Measurements from ENCODE around the gene GRAMD2B. TPM values are rescaled to one million over a fixed set of nuclear protein-coding genes. Genes with fewer than 3 reads are reported as not detected.

GRAMD2B gene
- total RNA-seq, 6 experiments from 2014 or later: 69.2 to 154 (median 80.5) TPM

- peak overlapping the region; percentile 54; the same call in 1 of the 2 replicates for H3K27ac Mint-ChIP-seq
- no peak for TF ChIP-seq CTCF (IDR thresholded peaks at IDR 0.05)
- peaks cover 88% of the 10 kb centered on the region for H3K4me1 Mint-ChIP-seq (ENCODE audit: low read depth)
- no peak for DNase-seq
- H3K36me3 Mint-ChIP-seq (ENCODE audit: low read depth): peaks cover 94% of the 10 kb centered on the region
- H3K9me3 Mint-ChIP-seq: no peaks in the 10 kb centered on the region; the same call in 1 of the 2 replicates
- peak overlapping the region; percentile 19; the same call in 1 of the 2 replicates for H3K4me3 Mint-ChIP-seq
- peaks cover 7% of the 10 kb centered on the region; the same call in 1 of the 2 replicates for H3K27me3 Mint-ChIP-seq (ENCODE audit: insufficient read depth)
These were observed 5.2 kb downstream of the GRAMD2B start for GRCh38 chr5:126428421-126428820.

- H3K27ac Mint-ChIP-seq: peak overlapping the region; percentile 62
- peaks cover 84% of the 10 kb centered on the region for H3K36me3 Mint-ChIP-seq (ENCODE audit: low read depth)
- no peak for DNase-seq
- peaks cover 7% of the 10 kb centered on the region; the same call in 1 of the 2 replicates for H3K27me3 Mint-ChIP-seq (ENCODE audit: insufficient read depth)
- H3K4me1 Mint-ChIP-seq (ENCODE audit: low read depth): peaks cover 96% of the 10 kb centered on the region
- no peak overlapping the region; the same call in 1 of the 2 replicates for H3K4me3 Mint-ChIP-seq
- TF ChIP-seq CTCF (IDR thresholded peaks at IDR 0.05): no peak
- H3K9me3 Mint-ChIP-seq: no peaks in the 10 kb centered on the region; the same call in 1 of the 2 replicates
These were observed 7.4 kb downstream of the GRAMD2B start for GRCh38 chr5:126430631-126431030.

DNA sequence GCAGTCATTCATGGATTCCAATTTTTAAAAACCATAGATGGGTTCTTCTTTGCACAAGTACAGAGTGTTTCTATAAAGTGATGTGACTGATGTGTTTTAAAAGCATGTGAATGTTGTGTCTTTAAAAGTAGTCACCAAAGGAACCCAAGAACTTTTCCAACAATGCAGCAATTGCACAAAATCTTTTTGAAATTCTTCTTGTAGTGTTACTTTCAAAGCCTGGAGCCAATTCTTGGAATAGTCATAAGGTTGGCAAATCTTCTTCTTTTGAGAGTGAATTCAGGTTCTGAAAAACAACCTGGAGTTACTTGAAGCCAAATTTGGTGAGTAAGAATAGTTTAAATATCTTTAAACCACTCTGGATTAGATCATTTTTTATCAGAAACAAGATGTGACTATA lies 10.5 kb downstream of the GRAMD2B start:
- TF ChIP-seq CTCF (IDR thresholded peaks at IDR 0.05): no peak
- Mint-ChIP-seq H3K27me3 (ENCODE audit: insufficient read depth) (peaks cover 3% of the 10 kb centered on the region), H3K9me3 (no peaks in the 10 kb centered on the region), H3K36me3 (ENCODE audit: low read depth) (peaks cover 82% of the 10 kb centered on the region), H3K27ac (peak overlapping the region; percentile 70), H3K4me3 (peak overlapping the region; percentile 58), H3K4me1 (ENCODE audit: low read depth) (peaks cover 91% of the 10 kb centered on the region)
- peak; percentile 69 for DNase-seq

GRCh38 chr5:126435261-126435660 lies 12.1 kb downstream of the GRAMD2B start:
- Mint-ChIP-seq H3K4me1 (ENCODE audit: low read depth) (peaks cover 88% of the 10 kb centered on the region), H3K27ac (peak overlapping the region; percentile 35), H3K4me3 (peak overlapping the region; percentile 1; the same call in 1 of the 2 replicates), H3K36me3 (ENCODE audit: low read depth) (peaks cover 81% of the 10 kb centered on the region), H3K9me3 (no peaks in the 10 kb centered on the region), H3K27me3 (ENCODE audit: insufficient read depth) (peaks cover 3% of the 10 kb centered on the region)
- no peak for DNase-seq
- no peak for TF ChIP-seq CTCF (IDR thresholded peaks at IDR 0.05)

DNA sequence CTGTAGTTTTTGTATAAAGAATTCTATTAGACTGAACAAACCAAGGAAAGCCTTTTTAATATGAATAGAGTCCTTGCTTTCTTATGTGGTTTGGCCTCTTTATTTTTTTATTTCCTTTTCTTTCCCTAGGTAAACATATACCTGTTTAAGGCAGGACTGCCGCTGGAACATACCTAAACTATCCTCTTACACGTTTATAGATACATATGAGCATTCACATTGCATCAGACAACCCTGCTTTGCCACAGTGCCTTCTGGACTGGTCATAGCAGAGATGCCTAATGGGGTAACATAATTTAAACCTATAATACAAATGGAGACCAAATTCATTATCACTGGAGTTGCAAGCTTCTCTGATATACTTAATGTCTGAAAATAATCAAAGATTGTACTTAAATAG lies 12.5 kb downstream of the GRAMD2B start:
- H3K4me1 Mint-ChIP-seq (ENCODE audit: low read depth): peaks cover 88% of the 10 kb centered on the region
- peaks cover 81% of the 10 kb centered on the region for H3K36me3 Mint-ChIP-seq (ENCODE audit: low read depth)
- no peak for DNase-seq
- TF ChIP-seq CTCF (IDR thresholded peaks at IDR 0.05): no peak
- H3K9me3 Mint-ChIP-seq: no peaks in the 10 kb centered on the region
- peak overlapping the region; percentile 29; the same call in 1 of the 2 replicates for H3K27ac Mint-ChIP-seq
- peaks cover 3% of the 10 kb centered on the region for H3K27me3 Mint-ChIP-seq (ENCODE audit: insufficient read depth)
- H3K4me3 Mint-ChIP-seq: no peak overlapping the region
